ENCODE results near the gene ZNF470.

The ZNF470 gene

GRCh38 chr19:56611288-56611687 lies 44.0 kb downstream of the ZNF470 start:
- DNase-seq, result no peak

GRCh38 chr19:56612737-56613136 lies 45.5 kb downstream of the ZNF470 start:
- no peak for DNase-seq

- no peak for DNase-seq
Observed at GRCh38 chr19:56613639-56614038, 46.4 kb downstream of the ZNF470 start.

GRCh38 chr19:56617531-56617930 lies 50.3 kb downstream of the ZNF470 start:
- no peak for DNase-seq

- no peak for DNase-seq
Observed at GRCh38 chr19:56619121-56619520, 51.9 kb downstream of the ZNF470 start.

- no peak for DNase-seq
Observed at GRCh38 chr19:56622374-56622773, 55.1 kb downstream of the ZNF470 start.

GRCh38 chr19:56623006-56623405 lies 55.7 kb downstream of the ZNF470 start:
- no peak for DNase-seq

- no peak for DNase-seq
Observed at GRCh38 chr19:56625708-56626107, 58.4 kb downstream of the ZNF470 start.

- DNase-seq, result no peak
Observed at GRCh38 chr19:56633021-56633420, 65.8 kb downstream of the ZNF470 start.

GRCh38 chr19:56637976-56638555 lies 70.8 kb downstream of the ZNF470 start:
- peak; percentile 59 for DNase-seq
